Endothelial cell of umbilical vein (primary cell): Measurements from ENCODE around the gene CMSS1.

Experiments used
- EZH2 ChIP-seq: IDR thresholded peaks from 2 replicates; pipeline ENCODE4 v1.6.1; 2012; ENCODE audit warnings: borderline replicate concordance, low read depth, mild to moderate bottlenecking, moderate library complexity, low read length, inconsistent platforms; ENCODE audit not compliant: severe bottlenecking
- MYC ChIP-seq: IDR thresholded peaks from one replicate; pipeline ENCODE4 v1.6.1; 2011; ENCODE audit warnings: mild to moderate bottlenecking, low read depth, low read length
- POLR2A ChIP-seq: IDR thresholded peaks from 2 replicates; pipeline ENCODE4 v1.6.1; 2012; ENCODE audit warnings: low read depth, mild to moderate bottlenecking, control low read depth, low read length
- POLR2AphosphoS5 ChIP-seq: IDR thresholded peaks from 2 replicates; pipeline ENCODE4 v1.6.1; 2012; ENCODE audit warnings: low read depth, mild to moderate bottlenecking, control low read depth, low read length, moderate library complexity; ENCODE audit not compliant: insufficient read depth
- TF ChIP-seq, protein P1 (sequence below), 2 donors: IDR thresholded peaks; 1 replicate in 1 of 2; 2 replicates in 1 of 2; pipeline ENCODE4 v1.5.1; 2011; ENCODE audit warnings: low read length in 2 of 2, mild to moderate bottlenecking in 2 of 2, moderate library complexity in 2 of 2, control low read depth in 1 of 2, inconsistent platforms in 1 of 2, low read depth in 1 of 2; ENCODE audit not compliant: insufficient read depth in 1 of 2; ENCODE audit errors: extremely low read depth in 1 of 2

GRCh38 chr3:99869621-99870020 lies 52.0 kb downstream of the CMSS1 start:
- TF ChIP-seq POLR2AphosphoS5 (no peak), POLR2A (no peak), EZH2 (no peak), MYC (no peak)
- TF ChIP-seq, protein P1, sequence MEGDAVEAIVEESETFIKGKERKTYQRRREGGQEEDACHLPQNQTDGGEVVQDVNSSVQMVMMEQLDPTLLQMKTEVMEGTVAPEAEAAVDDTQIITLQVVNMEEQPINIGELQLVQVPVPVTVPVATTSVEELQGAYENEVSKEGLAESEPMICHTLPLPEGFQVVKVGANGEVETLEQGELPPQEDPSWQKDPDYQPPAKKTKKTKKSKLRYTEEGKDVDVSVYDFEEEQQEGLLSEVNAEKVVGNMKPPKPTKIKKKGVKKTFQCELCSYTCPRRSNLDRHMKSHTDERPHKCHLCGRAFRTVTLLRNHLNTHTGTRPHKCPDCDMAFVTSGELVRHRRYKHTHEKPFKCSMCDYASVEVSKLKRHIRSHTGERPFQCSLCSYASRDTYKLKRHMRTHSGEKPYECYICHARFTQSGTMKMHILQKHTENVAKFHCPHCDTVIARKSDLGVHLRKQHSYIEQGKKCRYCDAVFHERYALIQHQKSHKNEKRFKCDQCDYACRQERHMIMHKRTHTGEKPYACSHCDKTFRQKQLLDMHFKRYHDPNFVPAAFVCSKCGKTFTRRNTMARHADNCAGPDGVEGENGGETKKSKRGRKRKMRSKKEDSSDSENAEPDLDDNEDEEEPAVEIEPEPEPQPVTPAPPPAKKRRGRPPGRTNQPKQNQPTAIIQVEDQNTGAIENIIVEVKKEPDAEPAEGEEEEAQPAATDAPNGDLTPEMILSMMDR (IDR thresholded peaks at IDR 0.05; ENCODE audit: extremely low read depth in 1 of 2, insufficient read depth in 1 of 2, low read depth in 1 of 2, low read length in 2 of 2), result no peak
